GM21423 (cell line): Measurements from ENCODE around the gene NDUFS6.
"Not testable (repeated sequence)": the region's sequence is repeated elsewhere in the genome, so short reads cannot be mapped to it uniquely, and the experiment has no call there.

ENCODE experiments used
- ATAC-seq: cut with Tn5 transposase; IDR thresholded peaks from one replicate; pipeline ENCODE4 v1.9.1; 2021; ENCODE audit warnings: mild to moderate bottlenecking, moderate library complexity; ENCODE audit not compliant: unreplicated experiment

NDUFS6 gene

DNA sequence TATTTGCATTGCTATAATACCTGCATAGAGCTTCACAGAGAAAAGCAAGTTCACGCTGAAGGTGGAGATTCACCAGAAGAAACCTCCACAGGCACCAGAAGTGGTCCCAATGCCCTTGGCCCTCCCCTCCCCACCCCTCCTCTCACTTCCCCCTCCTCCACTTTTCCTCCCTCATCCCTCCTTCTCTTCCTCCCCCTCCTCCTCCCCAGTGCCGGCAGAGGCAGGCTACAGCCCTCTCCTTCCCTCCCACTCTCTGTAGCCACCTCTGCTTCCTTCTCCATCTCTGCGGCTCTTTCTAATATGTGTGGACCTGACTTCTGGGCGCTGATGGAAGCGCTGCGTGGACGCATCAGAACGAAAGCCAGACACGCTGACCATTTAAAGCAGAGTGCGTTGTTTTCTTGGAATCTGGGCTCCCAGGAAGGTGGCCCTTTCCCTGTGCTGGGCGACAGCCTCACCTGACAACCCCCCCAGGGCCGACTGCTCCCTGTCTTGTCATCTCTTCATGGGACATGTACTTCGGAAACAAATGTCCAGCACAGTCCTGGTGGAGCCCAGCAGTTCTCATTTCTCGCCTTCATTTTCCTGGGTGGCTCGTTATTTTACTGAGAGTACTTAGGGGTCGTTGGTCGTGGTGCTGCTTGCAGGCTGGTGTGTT is 29.5 kb downstream of the NDUFS6 start:
- no peak for ATAC-seq

- no peak for ATAC-seq
Observed at GRCh38 chr5:1831257-1831656, 30.1 kb downstream of the NDUFS6 start.

- no peak for ATAC-seq
Observed at GRCh38 chr5:1831677-1832313, 30.6 kb downstream of the NDUFS6 start.

DNA sequence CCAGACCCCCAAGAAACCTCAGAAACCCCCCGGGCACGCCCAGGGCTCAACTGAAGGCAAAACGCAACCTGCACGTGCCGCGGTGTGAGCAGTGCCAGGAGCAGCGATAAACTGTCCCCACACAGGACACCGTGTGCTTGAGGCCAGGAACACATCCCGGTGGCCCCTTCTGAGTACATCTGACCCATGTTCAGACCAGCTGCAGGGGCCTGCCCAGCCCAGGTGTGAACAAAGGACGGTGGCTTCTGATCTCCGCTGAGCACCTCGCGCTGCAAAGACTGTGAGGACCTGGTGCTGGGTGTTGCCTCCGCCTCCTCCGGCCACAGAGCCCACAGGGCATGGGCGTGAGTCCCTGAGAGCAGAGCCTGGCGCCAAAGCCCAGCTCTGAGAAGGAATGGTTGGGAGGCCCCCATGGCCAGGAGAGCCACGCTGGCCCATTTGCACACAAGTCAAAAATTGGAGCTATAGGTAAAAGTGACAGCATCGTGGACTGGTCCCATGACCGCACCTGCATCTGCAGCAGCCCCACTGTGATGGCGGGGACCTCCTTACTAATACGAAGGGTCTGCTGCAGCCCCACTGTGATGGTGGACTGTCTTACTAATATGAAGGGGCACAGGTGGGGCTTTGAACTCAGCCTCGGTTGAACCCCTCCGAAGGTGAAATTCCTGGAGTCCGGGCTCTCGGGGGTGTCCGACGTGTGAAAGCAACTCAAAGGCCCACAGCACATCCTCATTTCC is 31.5 kb downstream of the NDUFS6 start:
- ATAC-seq: no peak

DNA sequence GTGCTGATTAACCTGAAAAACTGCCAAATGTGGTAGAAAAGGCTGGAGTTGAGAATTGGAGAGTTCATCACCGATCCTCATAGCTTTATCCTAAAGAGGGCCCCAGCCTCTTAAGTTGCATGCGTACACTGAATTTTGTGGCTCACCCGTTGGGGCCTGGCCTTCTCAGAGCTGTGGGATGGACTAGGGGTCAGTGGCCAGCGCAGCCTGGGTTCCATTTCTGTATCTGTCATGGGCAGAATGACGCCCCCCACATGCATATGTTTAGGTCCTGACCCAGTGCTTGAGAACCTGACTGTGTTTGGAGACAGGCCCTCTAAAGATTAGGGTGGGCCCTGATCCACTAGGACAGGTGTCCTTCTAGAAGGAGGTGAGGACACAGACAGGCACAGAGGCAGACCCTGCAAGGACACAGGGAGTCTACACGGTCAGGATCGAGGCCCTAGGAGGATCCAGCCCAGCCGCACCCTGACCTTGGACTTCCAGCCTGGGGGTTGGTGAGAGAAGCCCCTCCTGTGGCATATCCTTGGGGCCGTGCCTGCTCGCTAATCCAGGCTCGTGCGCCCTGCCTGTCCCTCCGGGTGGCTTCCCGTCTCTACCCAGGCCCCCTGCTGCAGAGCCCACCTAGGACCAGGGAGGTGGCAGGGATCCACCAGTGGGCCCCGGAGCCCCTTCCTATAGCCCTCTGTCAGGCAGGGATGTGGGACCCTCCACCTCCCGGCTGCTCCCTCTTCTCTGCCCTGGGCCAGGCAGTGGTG is 32.2 kb downstream of the NDUFS6 start:
- no peak for ATAC-seq

GRCh38 chr5:1834022-1834551 is 32.9 kb downstream of the NDUFS6 start:
- ATAC-seq: no peak

GRCh38 chr5:1834721-1835429 is 33.7 kb downstream of the NDUFS6 start:
- ATAC-seq: no peak

GRCh38 chr5:1835431-1835830 is 34.2 kb downstream of the NDUFS6 start:
- no peak for ATAC-seq

DNA sequence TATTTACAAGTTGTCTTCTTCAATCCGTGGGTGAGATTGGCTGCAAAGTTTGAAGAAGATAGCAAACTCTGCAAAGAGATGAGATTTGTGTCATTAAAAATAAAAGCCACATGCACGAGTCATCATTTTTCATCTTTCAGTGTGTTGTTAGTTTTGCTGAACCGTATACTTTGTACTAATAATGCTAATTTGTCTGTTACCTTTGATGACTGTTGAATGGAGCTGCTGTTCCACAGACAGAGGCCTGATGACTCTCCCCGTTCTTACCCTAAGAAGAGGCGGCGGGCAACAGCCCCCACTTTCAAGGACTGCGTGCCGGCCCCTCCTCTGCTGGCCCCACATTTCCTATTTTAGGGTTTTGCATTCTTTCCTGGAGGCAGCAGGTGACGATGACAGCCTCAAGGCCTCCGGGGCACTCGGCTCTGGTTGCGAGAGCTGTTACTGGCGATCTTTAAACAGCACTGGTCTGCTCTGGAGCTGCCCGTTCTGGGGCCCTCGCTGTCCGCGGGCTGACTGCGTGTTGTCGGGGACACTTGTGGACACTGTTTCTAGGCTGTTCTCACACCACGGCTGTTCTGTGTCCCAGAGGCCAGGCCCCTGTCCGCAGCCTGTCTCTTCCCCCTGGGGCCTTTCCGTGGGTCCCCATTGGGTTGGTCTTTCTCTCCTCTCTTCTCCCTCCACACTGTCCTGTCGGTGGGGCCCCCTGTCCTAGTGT is 35.1 kb downstream of the NDUFS6 start:
- ATAC-seq: no peak

- no peak for ATAC-seq
Observed at GRCh38 chr5:1836891-1837880, 36.0 kb downstream of the NDUFS6 start.

GRCh38 chr5:1838013-1838412 is 36.8 kb downstream of the NDUFS6 start:
- ATAC-seq: no peak

- no peak for ATAC-seq
Observed at GRCh38 chr5:1840071-1840547, 38.9 kb downstream of the NDUFS6 start.

DNA sequence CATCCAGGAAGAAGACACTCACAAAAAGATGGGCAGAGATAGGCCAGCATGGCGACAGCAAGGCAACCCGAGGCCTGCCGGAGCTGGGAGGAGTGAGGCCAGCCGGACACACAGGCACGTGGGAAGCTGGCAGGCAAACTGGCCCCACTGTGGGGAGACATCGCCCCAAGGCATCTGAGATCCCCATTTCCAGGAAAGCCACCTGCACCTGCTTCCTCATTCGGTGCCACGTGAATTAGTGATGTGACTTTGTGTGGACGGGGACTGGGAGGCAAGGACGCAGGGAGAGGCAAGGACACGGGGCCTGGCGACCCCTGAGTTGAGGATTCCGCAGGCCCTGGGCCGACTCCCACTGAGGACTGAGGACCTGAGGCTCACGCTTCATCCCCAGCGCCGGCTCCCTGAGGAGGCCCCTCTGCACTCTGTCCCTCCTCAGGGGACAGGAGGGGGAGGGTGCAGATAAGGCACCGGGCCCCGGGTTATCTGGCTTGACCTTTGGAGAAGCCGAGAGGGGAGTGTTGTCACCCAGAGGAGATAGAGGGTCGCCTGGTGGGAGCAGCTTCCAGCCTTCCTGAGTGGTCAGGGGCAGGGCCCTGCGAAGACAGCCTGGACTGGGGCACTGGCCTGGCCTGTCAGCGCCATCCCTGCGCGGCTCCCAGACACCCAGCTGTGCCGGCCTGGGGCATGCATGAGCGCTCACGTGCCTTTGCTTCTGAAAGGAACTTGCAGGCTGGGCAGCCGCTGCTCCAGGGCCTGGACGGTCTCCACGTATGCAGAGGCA is 39.7 kb downstream of the NDUFS6 start:
- no peak for ATAC-seq

- no peak for ATAC-seq
Observed at GRCh38 chr5:1842004-1842819, 41.0 kb downstream of the NDUFS6 start.

- not testable (repeated sequence) for ATAC-seq
Observed at GRCh38 chr5:1843761-1844160, 42.6 kb downstream of the NDUFS6 start.

DNA sequence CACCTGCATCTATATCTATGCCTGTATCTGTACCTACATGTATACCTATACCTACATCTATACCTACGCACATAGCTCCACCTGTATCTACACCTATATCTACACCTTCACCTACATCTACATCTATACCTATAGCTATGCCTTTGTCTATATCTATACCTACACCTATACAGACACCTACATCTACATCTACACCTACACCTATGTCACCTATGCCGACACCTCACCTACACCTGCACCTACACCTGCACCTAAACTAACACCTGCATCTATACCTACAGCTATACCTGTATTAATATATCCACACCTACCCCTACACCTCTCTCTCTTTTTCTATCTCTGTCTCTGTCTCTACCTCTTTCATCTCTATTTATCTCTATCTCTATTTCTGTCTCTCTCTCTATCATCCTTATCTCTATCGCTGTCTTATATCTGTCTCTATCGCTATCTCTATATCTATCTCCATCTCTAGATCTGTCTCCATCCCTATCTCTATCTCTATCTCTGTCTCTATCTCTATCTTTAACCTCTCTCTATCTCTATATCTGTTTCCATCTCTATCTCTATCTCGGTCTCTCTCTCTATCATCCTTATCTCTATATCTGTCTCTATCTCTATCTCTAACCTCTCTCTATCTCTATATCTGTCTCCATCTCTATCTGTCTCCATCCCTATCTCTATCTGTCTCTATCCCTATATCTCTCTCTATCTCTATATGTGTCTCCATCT is 43.7 kb downstream of the NDUFS6 start:
- ATAC-seq: no peak
